ENCODE results near the gene EMC7.

DNA sequence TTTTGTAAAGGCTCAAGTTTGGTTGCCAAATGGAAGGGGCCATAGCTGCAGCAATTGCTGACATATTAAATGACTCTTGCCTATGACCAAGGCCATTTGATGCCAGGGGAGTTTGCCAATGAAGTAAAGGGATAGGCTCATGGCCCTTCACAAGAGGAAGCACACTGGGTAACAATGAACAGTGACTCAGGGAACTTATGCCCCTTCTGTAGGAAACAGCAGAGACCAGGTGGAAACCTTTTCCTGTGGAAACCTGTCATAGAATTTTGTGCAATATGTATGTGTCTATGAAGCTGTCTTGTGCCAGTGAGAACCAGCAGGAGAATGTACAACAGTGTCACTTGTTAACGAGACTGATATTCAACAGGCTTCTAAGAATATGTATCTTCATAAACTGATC, 37.2 kb downstream of the EMC7 start:
- TF ChIP-seq POLR2A (IDR thresholded peaks at IDR 0.05; ENCODE audit: low read depth, low read length) (no peak), RAD21 (IDR thresholded peaks at IDR 0.05; ENCODE audit: low read length) (no peak), MAZ (IDR thresholded peaks at IDR 0.05; ENCODE audit: borderline replicate concordance, low read depth, low read length) (no peak), RCOR1 (IDR thresholded peaks at IDR 0.05; ENCODE audit: insufficient replicate concordance, low read length) (no peak), RFX5 (IDR thresholded peaks at IDR 0.05; ENCODE audit: low read depth, low read length) (no peak), CEBPB (IDR thresholded peaks at IDR 0.05; ENCODE audit: low read depth, low read length) (no peak), MAFK (IDR thresholded peaks at IDR 0.05; ENCODE audit: low read depth, low read length) (no peak), BHLHE40 (IDR thresholded peaks at IDR 0.05; ENCODE audit: low read depth, low read length) (no peak), CHD1 (IDR thresholded peaks at IDR 0.05; ENCODE audit: low read depth, low read length) (no peak), NFE2L2 (IDR thresholded peaks at IDR 0.05; ENCODE audit: low read depth, low read length) (no peak), MXI1 (IDR thresholded peaks at IDR 0.05; ENCODE audit: borderline replicate concordance, low read depth, low read length) (no peak), FOS (IDR thresholded peaks at IDR 0.05; ENCODE audit: low read depth, low read length) (no peak)
- TF ChIP-seq, protein P1, sequence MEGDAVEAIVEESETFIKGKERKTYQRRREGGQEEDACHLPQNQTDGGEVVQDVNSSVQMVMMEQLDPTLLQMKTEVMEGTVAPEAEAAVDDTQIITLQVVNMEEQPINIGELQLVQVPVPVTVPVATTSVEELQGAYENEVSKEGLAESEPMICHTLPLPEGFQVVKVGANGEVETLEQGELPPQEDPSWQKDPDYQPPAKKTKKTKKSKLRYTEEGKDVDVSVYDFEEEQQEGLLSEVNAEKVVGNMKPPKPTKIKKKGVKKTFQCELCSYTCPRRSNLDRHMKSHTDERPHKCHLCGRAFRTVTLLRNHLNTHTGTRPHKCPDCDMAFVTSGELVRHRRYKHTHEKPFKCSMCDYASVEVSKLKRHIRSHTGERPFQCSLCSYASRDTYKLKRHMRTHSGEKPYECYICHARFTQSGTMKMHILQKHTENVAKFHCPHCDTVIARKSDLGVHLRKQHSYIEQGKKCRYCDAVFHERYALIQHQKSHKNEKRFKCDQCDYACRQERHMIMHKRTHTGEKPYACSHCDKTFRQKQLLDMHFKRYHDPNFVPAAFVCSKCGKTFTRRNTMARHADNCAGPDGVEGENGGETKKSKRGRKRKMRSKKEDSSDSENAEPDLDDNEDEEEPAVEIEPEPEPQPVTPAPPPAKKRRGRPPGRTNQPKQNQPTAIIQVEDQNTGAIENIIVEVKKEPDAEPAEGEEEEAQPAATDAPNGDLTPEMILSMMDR (conservative IDR thresholded peaks at IDR 0.05; ENCODE audit: low read depth, low read length) = no peak
